Endothelial cell of umbilical vein (primary cell): ENCODE results near the gene LAMC3. TPM values are rescaled to one million over a fixed set of nuclear protein-coding genes. Genes with fewer than 3 reads are reported as not detected.

Experiments
- BruUV-seq: library from RNA; stranded (reverse); fragments of 400-500 nt; replicated peaks from 2 replicates; lab custom pipeline; 2021; lab: Mats Ljungman, UMichigan
- CTCF ChIA-PET: fragments of 300-600, 350-600 bp; sonication (Branson Sonifier 250); formaldehyde crosslinking; loops from one replicate; lab custom pipeline; 2021; ENCODE audit warnings: antibody characterized with exemption, inconsistent platforms; lab: Charles Lee
- POLR2A ChIA-PET: fragments of 300-600, 350-600 bp; sonication (Branson Sonifier 250); formaldehyde crosslinking; loops from one replicate; lab custom pipeline; 2021; ENCODE audit warnings: antibody characterized with exemption, inconsistent platforms; lab: Charles Lee
- DNase-seq: peaks from one replicate; pipeline ENCODE4 v3.0.0-alpha.2; 2011; ENCODE audit warnings: low read depth, low spot score
- FAIRE-seq: peaks from 2 replicates; lab custom pipeline; 2011; peaks lifted over from hg19 to GRCh38; lab: Jason Lieb, UNC
- H2AFZ ChIP-seq: 2 replicates; pipeline ENCODE4 v1.6.0; 2012; ENCODE audit warnings: low read depth, low read length, control low read depth, inconsistent platforms
- H3K27ac ChIP-seq: 2 replicates; pipeline ENCODE4 v1.5.1; 2011; ENCODE audit warnings: low read depth, mild to moderate bottlenecking, control low read depth, low read length, moderate library complexity; ENCODE audit not compliant: insufficient read depth
- H3K27me3 ChIP-seq, 2 experiments: 2 replicates each; pipeline versions ENCODE4 v1.6.0 to v1.6.1; 2011; ENCODE audit warnings: low read length in 2 of 2, mixed read lengths in 1 of 2; ENCODE audit not compliant: control insufficient read depth in 2 of 2, insufficient read depth in 2 of 2
- H3K36me3 ChIP-seq, 2 experiments: 2 replicates in 1 of 2; 3 replicates in 1 of 2; pipeline ENCODE4 v1.5.1; 2011; ENCODE audit warnings: low read length in 2 of 2, mild to moderate bottlenecking in 1 of 2, moderate library complexity in 1 of 2; ENCODE audit not compliant: control insufficient read depth in 2 of 2, insufficient read depth in 2 of 2; ENCODE audit errors: extremely low read depth in 1 of 2
- H3K4me1 ChIP-seq: 3 replicates; pipeline ENCODE4 v1.5.1; 2011; ENCODE audit warnings: mild to moderate bottlenecking, low read length; ENCODE audit not compliant: control insufficient read depth, insufficient read depth; ENCODE audit errors: extremely low read depth
- H3K4me2 ChIP-seq: 2 replicates; pipeline ENCODE4 v1.6.1; 2011; ENCODE audit warnings: low read length, control low read depth, mixed read lengths; ENCODE audit not compliant: insufficient read depth
- H3K4me3 ChIP-seq, 3 experiments: fragments of 200-600 bp in 1 of 3; sonication (generic), shearing (Covaris generic) in 1 of 3; replicated peaks in 1 of 3; 2 replicates each; pipeline ENCODE4 v1.5.1; 2011 to 2016; ENCODE audit warnings: control low read depth in 3 of 3, low read length in 3 of 3, mild to moderate bottlenecking in 2 of 3, inconsistent platforms in 1 of 3, low read depth in 1 of 3, moderate library complexity in 1 of 3; ENCODE audit not compliant: insufficient read depth in 1 of 3
- H3K79me2 ChIP-seq: 2 replicates; pipeline ENCODE4 v1.6.0; 2012; ENCODE audit warnings: low read length, inconsistent platforms; ENCODE audit not compliant: control insufficient read depth, insufficient read depth
- H3K9ac ChIP-seq: replicated peaks from 2 replicates; pipeline ENCODE3; 2011; ENCODE audit warnings: low read length, control low read depth; ENCODE audit not compliant: insufficient read depth; ENCODE audit errors: extremely low read depth
- H3K9me1 ChIP-seq: replicated peaks from 3 replicates; pipeline ENCODE4 v1.6.0; 2011; ENCODE audit warnings: mild to moderate bottlenecking, low read length; ENCODE audit not compliant: control insufficient read depth, insufficient read depth; ENCODE audit errors: extremely low read depth
- H3K9me3 ChIP-seq: replicated peaks from 2 replicates; pipeline ENCODE4 v1.5.1; 2012; ENCODE audit warnings: low read length, inconsistent platforms; ENCODE audit not compliant: control insufficient read depth, insufficient read depth
- H4K20me1 ChIP-seq: replicated peaks from 2 replicates; pipeline ENCODE3; 2011; ENCODE audit warnings: mild to moderate bottlenecking, low read length; ENCODE audit not compliant: control insufficient read depth, insufficient read depth; ENCODE audit errors: extremely low read depth
- EZH2 ChIP-seq: IDR thresholded peaks from 2 replicates; pipeline ENCODE4 v1.6.1; 2012; ENCODE audit warnings: borderline replicate concordance, low read depth, mild to moderate bottlenecking, moderate library complexity, low read length, inconsistent platforms; ENCODE audit not compliant: severe bottlenecking
- FOS ChIP-seq: IDR thresholded peaks from 2 replicates; pipeline ENCODE4 v1.6.1; 2011; ENCODE audit warnings: mild to moderate bottlenecking, low read length, moderate library complexity, borderline replicate concordance; ENCODE audit not compliant: insufficient read depth
- GATA2 ChIP-seq: IDR thresholded peaks from 2 replicates; pipeline ENCODE4 v1.7.0; 2011; ENCODE audit warnings: low read depth, mild to moderate bottlenecking, moderate library complexity, mixed read lengths, low read length; ENCODE audit not compliant: insufficient read length, insufficient read depth
- JUN ChIP-seq: IDR thresholded peaks from 2 replicates; pipeline ENCODE4 v1.6.1; 2011; ENCODE audit warnings: borderline replicate concordance, low read depth; ENCODE audit not compliant: insufficient read length, insufficient read depth
- MYC ChIP-seq: IDR thresholded peaks from one replicate; pipeline ENCODE4 v1.6.1; 2011; ENCODE audit warnings: mild to moderate bottlenecking, low read depth, low read length
- POLR2A ChIP-seq: IDR thresholded peaks from 2 replicates; pipeline ENCODE4 v1.6.1; 2012; ENCODE audit warnings: low read depth, mild to moderate bottlenecking, control low read depth, low read length
- POLR2AphosphoS5 ChIP-seq: IDR thresholded peaks from 2 replicates; pipeline ENCODE4 v1.6.1; 2012; ENCODE audit warnings: low read depth, mild to moderate bottlenecking, control low read depth, low read length, moderate library complexity; ENCODE audit not compliant: insufficient read depth
- dilution Hi-C: fragments of 300-500 bp; cut with MboI; formaldehyde crosslinking; loops from one replicate; pipeline ENCODE4 v1.15.0; 2019; ENCODE audit warnings: low sequenced_read_pairs; ENCODE audit not compliant: extremely low pct_ligation_motif_present
- intact Hi-C: fragments of 100-400 bp; cut with micrococcal nuclease; formaldehyde crosslinking; loops from one replicate; pipeline ENCODE4 v1.10.0; 2022
- polyA plus RNA-seq, 4 experiments: library from polyadenylated mRNA; depleted of rRNA in 3 of 4; stranded (reverse) in 3 of 4; unstranded in 1 of 4; fragments of >200 nt; gene quantifications; 2 replicates each; pipeline versions ENCODE4 v1.2.1 to v1.2.3, GENCODE V29; 2011 to 2012; ENCODE audit warnings: missing spikeins in 1 of 4
- total RNA-seq: library from RNA; stranded (reverse); gene quantifications from 2 replicates; pipeline ENCODE4 v1.2.3, GENCODE V29; 2021
- TF ChIP-seq, protein P1 (sequence below), 2 donors: IDR thresholded peaks; 1 replicate in 1 of 2; 2 replicates in 1 of 2; pipeline ENCODE4 v1.5.1; 2011; ENCODE audit warnings: low read length in 2 of 2, mild to moderate bottlenecking in 2 of 2, moderate library complexity in 2 of 2, control low read depth in 1 of 2, inconsistent platforms in 1 of 2, low read depth in 1 of 2; ENCODE audit not compliant: insufficient read depth in 1 of 2; ENCODE audit errors: extremely low read depth in 1 of 2
- TF ChIP-seq, protein P2 (sequence below): IDR thresholded peaks from 2 replicates; pipeline ENCODE4 v1.6.1; 2011; ENCODE audit not compliant: insufficient read depth, insufficient read length

Gene LAMC3
- total and polyA plus RNA-seq, 2 donors (not counting 3 experiments of a cell fraction or from before 2014, with no cell fraction given): 0.18 to 0.38 TPM

DNA sequence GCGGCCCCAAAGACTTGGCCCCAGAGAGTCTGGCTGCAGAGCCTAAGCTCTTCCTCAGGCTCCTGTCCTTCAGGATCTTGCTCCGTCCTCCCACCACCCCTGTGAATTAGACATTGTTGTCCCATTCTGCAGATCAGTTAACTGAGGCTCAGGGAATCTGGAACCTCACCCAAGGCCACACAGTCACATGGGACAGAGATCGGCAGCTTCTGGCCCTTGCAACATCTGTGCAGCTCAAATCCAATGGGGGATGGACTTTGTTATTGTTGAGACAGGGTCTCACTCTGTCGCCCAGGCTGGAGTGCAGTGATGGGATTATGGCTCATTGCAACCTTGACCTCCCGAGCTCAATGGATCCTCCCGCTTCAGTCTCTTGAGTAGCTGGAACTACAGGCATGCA, 23.9 kb upstream of the LAMC3 start:
- Histone ChIP-seq H2AFZ (no peak overlapping the region), H3K9me1 (no peaks in the 10 kb centered on the region), H3K4me3 (no peak overlapping the region), H4K20me1 (no peaks in the 10 kb centered on the region), H3K9me3 (no peaks in the 10 kb centered on the region), H3K9ac (no peak overlapping the region), H3K36me3 (no peaks in the 10 kb centered on the region), H3K79me2 (no peaks in the 10 kb centered on the region), H3K27me3 (peaks cover 4 to 7% of the 10 kb centered on the region in 2 experiments), H3K27ac (no peak overlapping the region), H3K4me1 (no peaks in the 10 kb centered on the region), H3K4me2 (no peak overlapping the region)
- TF ChIP-seq POLR2A (no peak), GATA2 (no peak), JUN (no peak), FOS (no peak), POLR2AphosphoS5 (no peak), EZH2 (no peak), MYC (no peak)
- TF ChIP-seq, protein P1, sequence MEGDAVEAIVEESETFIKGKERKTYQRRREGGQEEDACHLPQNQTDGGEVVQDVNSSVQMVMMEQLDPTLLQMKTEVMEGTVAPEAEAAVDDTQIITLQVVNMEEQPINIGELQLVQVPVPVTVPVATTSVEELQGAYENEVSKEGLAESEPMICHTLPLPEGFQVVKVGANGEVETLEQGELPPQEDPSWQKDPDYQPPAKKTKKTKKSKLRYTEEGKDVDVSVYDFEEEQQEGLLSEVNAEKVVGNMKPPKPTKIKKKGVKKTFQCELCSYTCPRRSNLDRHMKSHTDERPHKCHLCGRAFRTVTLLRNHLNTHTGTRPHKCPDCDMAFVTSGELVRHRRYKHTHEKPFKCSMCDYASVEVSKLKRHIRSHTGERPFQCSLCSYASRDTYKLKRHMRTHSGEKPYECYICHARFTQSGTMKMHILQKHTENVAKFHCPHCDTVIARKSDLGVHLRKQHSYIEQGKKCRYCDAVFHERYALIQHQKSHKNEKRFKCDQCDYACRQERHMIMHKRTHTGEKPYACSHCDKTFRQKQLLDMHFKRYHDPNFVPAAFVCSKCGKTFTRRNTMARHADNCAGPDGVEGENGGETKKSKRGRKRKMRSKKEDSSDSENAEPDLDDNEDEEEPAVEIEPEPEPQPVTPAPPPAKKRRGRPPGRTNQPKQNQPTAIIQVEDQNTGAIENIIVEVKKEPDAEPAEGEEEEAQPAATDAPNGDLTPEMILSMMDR (IDR thresholded peaks at IDR 0.05; ENCODE audit: extremely low read depth in 1 of 2, insufficient read depth in 1 of 2, low read depth in 1 of 2, low read length in 2 of 2): no peak
- TF ChIP-seq, protein P2, sequence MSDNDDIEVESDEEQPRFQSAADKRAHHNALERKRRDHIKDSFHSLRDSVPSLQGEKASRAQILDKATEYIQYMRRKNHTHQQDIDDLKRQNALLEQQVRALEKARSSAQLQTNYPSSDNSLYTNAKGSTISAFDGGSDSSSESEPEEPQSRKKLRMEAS: no peak
- FAIRE-seq: no peak
- BruUV-seq: no TSS peak
- intact Hi-C loops: no loop called here
- DNase-seq: no peak
- POLR2A ChIA-PET: no interaction called here
- CTCF ChIA-PET: interaction anchor here (0.8 to 2.2 kb wide), 7 partner anchors 12 to 115 kb away, joined by 3 to 13 read pairs (median 4); no protein-coding TSS in a partner anchor
- dilution Hi-C loops: no loop called here
